PC-3 (cell line): Measurements from ENCODE around the gene HTR2B. TPM values are rescaled to one million over a fixed set of nuclear protein-coding genes. Genes with fewer than 3 reads are reported as not detected.

Experiments used
- ATAC-seq: fragments of 200-7000 bp; cut with Tn5 transposase; 2 replicates; pipeline ENCODE4 v1.9.1; 2020; ENCODE audit warnings: mild to moderate bottlenecking, moderate library complexity
- BruUV-seq: library from RNA; stranded (reverse); fragments of 400-500 nt; replicated peaks from 2 replicates; lab custom pipeline; 2021; lab: Mats Ljungman, UMichigan
- CTCF ChIA-PET: fragments of 300-600 bp; sonication (Branson Sonifier 250); formaldehyde crosslinking; loops from one replicate; lab custom pipeline; 2022; ENCODE audit warnings: antibody characterized with exemption; lab: Charles Lee
- POLR2A ChIA-PET: fragments of 300-600 bp; sonication (Branson Sonifier 250); formaldehyde crosslinking; loops from one replicate; lab custom pipeline; 2022; ENCODE audit warnings: antibody characterized with exemption; ENCODE audit not compliant: unreplicated experiment; lab: Charles Lee
- DNase-seq: peaks from one replicate; pipeline ENCODE4 v3.0.0-alpha.2; 2015
- H2AFZ ChIP-seq: fragments of 300-600 bp; sonication (generic); 2 replicates; pipeline ENCODE4 v1.6.0; 2016; ENCODE audit warnings: antibody characterized with exemption, low read length
- H3F3A ChIP-seq: fragments of 300-600 bp; sonication (generic); one replicate; pipeline ENCODE4 v1.6.0; 2017; ENCODE audit warnings: antibody characterized with exemption, low read length, control low read depth, mild to moderate bottlenecking; ENCODE audit not compliant: unreplicated experiment
- H3K27ac ChIP-seq: fragments of 300-600 bp; sonication (generic); 2 replicates; pipeline ENCODE4 v1.5.1; 2016; ENCODE audit warnings: mild to moderate bottlenecking, low read length
- H3K27me3 ChIP-seq: fragments of 300-600 bp; sonication (generic); 2 replicates; pipeline ENCODE4 v1.6.1; 2016; ENCODE audit warnings: low read length, mixed read lengths
- H3K36me3 ChIP-seq: fragments of 300-600 bp; sonication (generic); 2 replicates; pipeline ENCODE4 v1.6.1; 2016; ENCODE audit warnings: low read depth, mixed run types, low read length, mixed read lengths
- H3K4me1 ChIP-seq: fragments of 300-600 bp; sonication (generic); 2 replicates; pipeline ENCODE4 v1.5.1; 2016; ENCODE audit warnings: low read length; ENCODE audit not compliant: insufficient read depth
- H3K4me2 ChIP-seq: fragments of 300-600 bp; sonication (generic); 2 replicates; pipeline ENCODE4 v1.6.0; 2016; ENCODE audit warnings: low read length
- H3K4me3 ChIP-seq: fragments of 300-600 bp; sonication (generic); 2 replicates; pipeline ENCODE4 v1.5.1; 2016; ENCODE audit warnings: mild to moderate bottlenecking, low read length, mixed read lengths
- H3K79me2 ChIP-seq: fragments of 300-600 bp; sonication (generic); 2 replicates; pipeline ENCODE4 v1.6.1; 2017; ENCODE audit warnings: low read length, mixed read lengths
- H3K9ac ChIP-seq: fragments of 300-600 bp; sonication (generic); 2 replicates; pipeline ENCODE4 v1.6.0; 2016; ENCODE audit warnings: mild to moderate bottlenecking, low read length
- H3K9me2 ChIP-seq: fragments of 300-600 bp; sonication (generic); replicated peaks from 2 replicates; pipeline ENCODE4 v1.6.1; 2016; ENCODE audit warnings: mixed run types, low read length, mixed read lengths
- H3K9me3 ChIP-seq: fragments of 300-600 bp; sonication (generic); 2 replicates; pipeline ENCODE4 v1.6.1; 2016; ENCODE audit warnings: low read length, mixed read lengths
- H4K20me1 ChIP-seq: fragments of 300-600 bp; sonication (generic); 2 replicates; pipeline ENCODE4 v1.6.1; 2016; ENCODE audit warnings: low read length, mixed read lengths
- CTCF ChIP-seq: fragments of 300-600 bp; sonication (generic); conservative IDR thresholded peaks from 2 replicates; pipeline ENCODE4 v1.5.1; 2017; ENCODE audit warnings: antibody characterized with exemption, low read depth, mild to moderate bottlenecking, low read length
- EZH2 ChIP-seq: fragments of 300-600 bp; sonication (generic); IDR thresholded peaks from one replicate; pipeline ENCODE4 v1.6.1; 2017; ENCODE audit warnings: antibody characterized with exemption, mild to moderate bottlenecking, low read length; ENCODE audit not compliant: unreplicated experiment
- EZH2phosphoT487 ChIP-seq: fragments of 300-600 bp; sonication (generic); IDR thresholded peaks from 2 replicates; pipeline ENCODE4 v1.6.1; 2018; ENCODE audit warnings: mild to moderate bottlenecking, antibody characterized with exemption, low read length, borderline replicate concordance
- intact Hi-C: fragments of 100-400 bp; cut with micrococcal nuclease; formaldehyde crosslinking; loops from 2 replicates; pipeline ENCODE4 v1.9.0; 2023
- total RNA-seq: library from RNA; depleted of rRNA; stranded (reverse); fragments of >200 nt; gene quantifications from 2 replicates; pipeline ENCODE4 v1.2.3, GENCODE V29; 2014

The HTR2B gene
- total RNA-seq, 1 experiment from 2014 or later, result not detected

DNA sequence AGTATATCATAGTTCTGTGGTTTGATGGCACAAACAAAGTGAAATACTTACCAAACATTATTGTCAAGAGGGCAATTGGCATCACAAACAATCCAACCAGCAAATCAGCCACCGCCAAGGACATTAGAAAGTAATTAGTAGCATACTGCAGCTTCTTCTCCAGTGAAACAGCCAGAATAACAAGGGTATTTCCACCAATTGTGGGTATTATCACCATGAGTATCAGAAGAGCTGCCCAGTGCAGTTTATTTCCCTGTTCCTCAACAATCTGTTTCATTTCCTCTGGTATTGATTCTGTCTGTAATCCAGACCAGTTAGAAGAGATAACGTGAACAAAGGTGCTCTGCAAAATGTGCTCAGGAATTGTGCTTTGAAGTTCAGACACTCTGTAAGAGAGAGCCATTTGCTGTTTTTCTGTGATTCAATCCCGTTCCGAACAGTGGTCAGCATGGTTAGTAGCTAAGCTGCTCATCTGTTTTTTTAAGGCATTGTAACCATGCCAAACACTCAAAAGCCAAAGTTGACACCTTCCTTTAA lies 1.4 kb downstream of the HTR2B start:
- H3K27ac ChIP-seq, result no peak overlapping the region

DNA sequence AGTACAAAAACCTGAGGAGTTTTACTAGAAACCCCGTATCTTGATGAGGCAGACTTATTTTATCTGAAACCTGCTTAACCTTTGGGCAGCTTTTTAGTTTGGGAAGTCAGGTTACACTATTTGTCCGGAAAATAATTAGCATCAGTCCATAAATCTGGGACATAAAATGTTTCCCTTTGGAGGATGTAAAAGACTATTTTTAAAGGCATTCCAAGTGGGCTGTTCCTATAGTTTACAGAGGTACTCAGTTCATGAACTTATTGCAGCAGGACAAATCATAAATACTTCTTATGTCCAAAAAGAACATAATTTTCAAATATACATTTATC lies 6.3 kb downstream of the HTR2B start:
- peak overlapping the region; percentile 74 for H3K27ac ChIP-seq
- H3K9me3 ChIP-seq, result no peaks in the 10 kb centered on the region
- intact Hi-C loops, result loop anchor here (1.0 kb wide), 1 partner anchor 12 kb away; no protein-coding TSS in a partner anchor
- H4K20me1 ChIP-seq, result no peaks in the 10 kb centered on the region
- no peaks in the 10 kb centered on the region for H3K27me3 ChIP-seq
- peaks cover 13% of the 10 kb centered on the region; the same call in 1 of the 2 replicates for H3K79me2 ChIP-seq
- H3K4me2 ChIP-seq, result peak overlapping the region; percentile 18; the same call in 1 of the 2 replicates
- no peak for TF ChIP-seq CTCF
- TF ChIP-seq EZH2phosphoT487, result no peak
- TF ChIP-seq EZH2, result no peak
- H2AFZ ChIP-seq, result no peak overlapping the region
- peaks cover 4% of the 10 kb centered on the region for H3F3A ChIP-seq
- no peak overlapping the region for H3K4me3 ChIP-seq
- DNase-seq (no peak), ATAC-seq (peak; percentile 51)
- H3K9ac ChIP-seq, result peak overlapping the region; percentile 22; the same call in 1 of the 2 replicates
- POLR2A ChIA-PET, result interaction anchor here (0.7 kb wide), 2 partner anchors 8 to 10 kb away, joined by 3 to 8 read pairs; no protein-coding TSS in a partner anchor
- CTCF ChIA-PET, result no interaction called here
- H3K4me1 ChIP-seq, result peaks cover 12% of the 10 kb centered on the region
- H3K36me3 ChIP-seq, result peaks cover 25% of the 10 kb centered on the region; the same call in 1 of the 2 replicates
- H3K9me2 ChIP-seq, result no peaks in the 10 kb centered on the region
- no TSS peak for BruUV-seq

More for the DNA sequence above, 1.4 kb downstream of the HTR2B start:
- H3K4me2 ChIP-seq, result no peak overlapping the region
- H3K4me1 ChIP-seq, result peaks cover 16% of the 10 kb centered on the region
- no TSS peak for BruUV-seq
- H3K9me3 ChIP-seq, result no peaks in the 10 kb centered on the region
- no peak for ATAC-seq
- POLR2A ChIA-PET, result interaction anchor here (0.7 kb wide), 1 partner anchor 74 kb away, joined by 5 read pairs; no protein-coding TSS in a partner anchor
- no peak for TF ChIP-seq CTCF
- TF ChIP-seq EZH2, result no peak
- no peak overlapping the region for H3K9ac ChIP-seq
- CTCF ChIA-PET, result no interaction called here
- DNase-seq, result no peak
- H3K36me3 ChIP-seq, result peaks cover 7% of the 10 kb centered on the region; the same call in 1 of the 2 replicates
- no peaks in the 10 kb centered on the region for H3K27me3 ChIP-seq
- no peaks in the 10 kb centered on the region for H3F3A ChIP-seq
- H2AFZ ChIP-seq, result no peak overlapping the region
- H3K4me3 ChIP-seq, result no peak overlapping the region
- peaks cover 39% of the 10 kb centered on the region for H3K79me2 ChIP-seq
- no peaks in the 10 kb centered on the region for H4K20me1 ChIP-seq
- intact Hi-C loops, result no loop called here
- H3K9me2 ChIP-seq, result no peaks in the 10 kb centered on the region
